Measurements from ENCODE around the gene SNCG.

GRCh38 chr10:86992456-86992855 is 34.1 kb downstream of the SNCG start:
- no peak for TF ChIP-seq EZH2 (IDR thresholded peaks at IDR 0.05; ENCODE audit: borderline replicate concordance, insufficient read depth, low read depth, low read length, poor library complexity, severe bottlenecking)
- no peak for TF ChIP-seq CTCF (IDR thresholded peaks at IDR 0.05)

All from B cell (primary cell).